Middle frontal gyrus (tissue), 1 donor: ENCODE measurements around the gene KCTD6.
"Not testable (repeated sequence)": the region's sequence is repeated elsewhere in the genome, so short reads cannot be mapped to it uniquely, and the experiment has no call there.

Experiments used
- DNase-seq: peaks from one replicate; pipeline ENCODE4 v3.0.0-alpha.2; 2015; ENCODE audit warnings: low spot score; ENCODE audit errors: extremely low spot score

KCTD6 gene

GRCh38 chr3:58522759-58523425, 31.0 kb downstream of the KCTD6 start:
- DNase-seq: no peak

- DNase-seq: no peak
Observed at GRCh38 chr3:58524326-58524888, 32.5 kb downstream of the KCTD6 start.

- DNase-seq: no peak
Observed at GRCh38 chr3:58526515-58526957, 34.6 kb downstream of the KCTD6 start.

GRCh38 chr3:58527440-58527839, 35.5 kb downstream of the KCTD6 start:
- not testable (repeated sequence) for DNase-seq

- no peak for DNase-seq
Observed at GRCh38 chr3:58528629-58529028, 36.7 kb downstream of the KCTD6 start.

GRCh38 chr3:58529516-58530353, 37.8 kb downstream of the KCTD6 start:
- no peak for DNase-seq

GRCh38 chr3:58530354-58530865, 38.5 kb downstream of the KCTD6 start:
- DNase-seq: no peak

GRCh38 chr3:58531555-58531954, 39.7 kb downstream of the KCTD6 start:
- DNase-seq: no peak

- no peak for DNase-seq
Observed at GRCh38 chr3:58531956-58532355, 40.1 kb downstream of the KCTD6 start.

- DNase-seq: peak; percentile 58
Observed at GRCh38 chr3:58532794-58533220, 40.9 kb downstream of the KCTD6 start.

GRCh38 chr3:58534592-58535494, 42.9 kb downstream of the KCTD6 start:
- no peak for DNase-seq

GRCh38 chr3:58535531-58536500, 43.9 kb downstream of the KCTD6 start:
- DNase-seq: no peak

- no peak for DNase-seq
Observed at GRCh38 chr3:58536501-58537411, 44.9 kb downstream of the KCTD6 start, which contains the start of gene ACOX2. ACOX2 (minus strand) TSS chr3:58537190; CDS start chr3:58535106, 2,084 bp downstream.

- no peak for DNase-seq
Observed at GRCh38 chr3:58537412-58538301, 45.8 kb downstream of the KCTD6 start.

GRCh38 chr3:58539626-58540025, 47.7 kb downstream of the KCTD6 start:
- no peak for DNase-seq

GRCh38 chr3:58540176-58540858, 48.4 kb downstream of the KCTD6 start:
- DNase-seq: no peak

- no peak for DNase-seq
Observed at GRCh38 chr3:58544541-58544940, 52.6 kb downstream of the KCTD6 start.
